HG02798 (cell line): ENCODE measurements around the gene TMEM121.
"Not testable (repeated sequence)": the region's sequence is repeated elsewhere in the genome, so short reads cannot be mapped to it uniquely, and the experiment has no call there.

Source experiments
- ATAC-seq: cut with Tn5 transposase; IDR thresholded peaks from one replicate; pipeline ENCODE4 v1.9.1; 2021; ENCODE audit warnings: mild to moderate bottlenecking; ENCODE audit not compliant: unreplicated experiment, poor library complexity

The TMEM121 gene

GRCh38 chr14:105538481-105539049 is 12.2 kb downstream of the TMEM121 start:
- no peak for ATAC-seq

GRCh38 chr14:105540811-105541210 is 14.4 kb downstream of the TMEM121 start:
- no peak for ATAC-seq

GRCh38 chr14:105541218-105541875 is 15.0 kb downstream of the TMEM121 start:
- no peak for ATAC-seq

- ATAC-seq = not testable (repeated sequence)
These were observed 19.3 kb downstream of the TMEM121 start for GRCh38 chr14:105545676-105546075.

DNA sequence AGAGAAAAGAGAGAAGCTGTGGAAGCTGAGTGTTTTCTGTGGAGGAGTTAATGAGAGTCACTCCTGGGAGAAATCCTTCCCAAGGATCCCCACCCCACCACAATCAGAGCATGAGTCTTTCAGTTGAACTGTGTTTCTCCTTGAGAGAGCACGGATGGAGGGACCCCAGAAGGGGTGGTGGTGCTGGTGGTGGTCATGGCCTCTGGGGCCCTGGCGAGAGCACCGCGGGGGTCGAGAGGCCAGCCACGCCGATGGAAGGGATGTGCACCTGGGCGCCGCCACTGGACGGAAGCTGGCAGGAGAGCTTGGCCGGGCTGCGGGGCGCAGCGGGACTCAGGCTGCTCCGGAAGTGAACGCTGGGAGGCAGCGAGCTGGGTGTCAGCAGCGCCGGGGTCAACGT is 20.0 kb downstream of the TMEM121 start:
- ATAC-seq = not testable (repeated sequence)

GRCh38 chr14:105547072-105547471 is 20.7 kb downstream of the TMEM121 start:
- ATAC-seq = not testable (repeated sequence)

- no peak for ATAC-seq
These were observed 21.4 kb downstream of the TMEM121 start for GRCh38 chr14:105547741-105548169.

GRCh38 chr14:105549481-105549880 is 23.1 kb downstream of the TMEM121 start:
- no peak for ATAC-seq

DNA sequence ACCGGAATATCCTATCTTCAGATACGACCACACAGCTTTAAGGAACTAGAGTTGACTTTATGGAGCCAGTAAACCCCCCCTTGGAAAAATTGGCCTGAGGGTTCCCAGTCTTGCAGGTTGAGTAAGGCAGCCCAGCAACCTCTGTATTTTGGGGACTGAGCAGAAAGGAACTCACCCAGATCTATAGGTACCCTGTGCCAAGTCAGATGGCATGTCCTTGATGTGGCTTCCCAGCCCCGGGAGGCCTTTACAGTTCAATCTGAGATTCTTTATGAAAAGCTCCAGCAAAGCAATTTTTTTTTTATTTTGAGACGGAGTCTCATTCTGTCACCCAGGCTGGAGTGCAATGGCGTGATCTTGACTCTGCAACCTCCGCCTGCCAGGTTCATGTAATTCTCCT is 27.6 kb downstream of the TMEM121 start:
- no peak for ATAC-seq

GRCh38 chr14:105554523-105554922 is 28.1 kb downstream of the TMEM121 start:
- ATAC-seq = no peak

- not testable (repeated sequence) for ATAC-seq
These were observed 31.3 kb downstream of the TMEM121 start for GRCh38 chr14:105557671-105558070.

GRCh38 chr14:105558449-105559154 is 32.2 kb downstream of the TMEM121 start:
- ATAC-seq = not testable (repeated sequence)

DNA sequence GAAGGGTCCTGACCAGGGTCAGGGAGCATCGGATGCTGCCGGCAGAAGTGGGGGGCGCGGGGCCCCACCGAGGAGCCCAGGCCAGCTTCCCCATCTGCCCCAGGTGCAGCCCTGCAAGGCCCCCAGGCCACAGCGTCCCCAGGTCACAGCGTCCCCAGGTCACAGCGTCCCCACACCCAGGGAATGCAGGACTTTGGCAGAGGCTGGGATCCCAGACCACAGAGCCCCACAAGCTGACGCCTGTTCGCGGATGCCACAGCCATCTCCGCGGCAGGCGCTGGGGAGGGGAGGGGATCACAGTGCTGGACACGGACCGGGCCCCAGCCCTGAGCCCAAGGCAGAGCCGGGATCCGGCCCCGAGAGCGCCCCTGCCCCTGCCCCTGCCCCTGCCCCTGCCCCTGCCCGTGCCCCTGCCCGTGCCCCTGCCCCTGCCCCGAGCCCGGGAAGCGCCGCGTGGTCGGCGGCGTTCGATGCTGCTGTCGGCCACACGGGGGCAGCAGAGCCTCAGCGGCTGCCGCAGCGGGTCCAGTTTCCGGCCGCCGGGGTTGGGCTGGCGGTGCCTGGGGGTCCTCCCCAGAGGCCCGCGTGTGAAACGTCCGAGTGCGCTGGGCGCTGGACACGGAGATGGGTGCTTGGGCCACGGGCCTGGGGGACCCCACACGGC is 33.1 kb downstream of the TMEM121 start:
- ATAC-seq = peak; percentile 60

DNA sequence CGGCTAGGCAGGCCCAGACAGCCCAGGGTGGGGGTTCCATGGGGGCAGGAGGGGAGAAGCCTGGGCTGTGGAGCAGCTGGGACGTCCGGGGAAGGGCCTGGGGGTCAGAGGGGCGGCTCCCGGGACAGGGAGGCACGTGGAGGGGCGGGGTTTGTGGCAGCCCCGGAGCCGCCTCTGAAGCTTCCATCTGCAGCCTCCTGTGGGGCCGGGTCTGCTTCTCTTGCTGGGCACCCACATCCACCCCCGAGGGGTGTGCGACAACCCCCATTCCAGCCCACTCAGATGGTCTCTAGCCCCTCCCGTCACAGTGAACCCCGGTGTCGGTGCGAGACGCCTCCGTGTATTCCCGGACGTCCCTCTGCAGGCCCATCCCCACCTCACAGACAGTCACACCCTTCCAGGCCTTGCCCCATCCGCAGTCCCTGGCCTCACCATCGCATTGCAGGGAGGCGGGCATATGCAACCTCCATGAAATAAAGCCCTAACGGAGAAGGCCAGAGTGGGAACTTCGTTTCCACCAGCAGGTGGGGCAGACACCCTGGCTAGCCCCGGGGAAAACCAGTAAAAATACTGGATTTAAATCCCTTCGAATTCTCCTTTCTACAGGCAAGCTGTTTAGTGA is 33.8 kb downstream of the TMEM121 start:
- peak; percentile 72 for ATAC-seq

GRCh38 chr14:105561345-105561744 is 35.0 kb downstream of the TMEM121 start:
- ATAC-seq = not testable (repeated sequence)

DNA sequence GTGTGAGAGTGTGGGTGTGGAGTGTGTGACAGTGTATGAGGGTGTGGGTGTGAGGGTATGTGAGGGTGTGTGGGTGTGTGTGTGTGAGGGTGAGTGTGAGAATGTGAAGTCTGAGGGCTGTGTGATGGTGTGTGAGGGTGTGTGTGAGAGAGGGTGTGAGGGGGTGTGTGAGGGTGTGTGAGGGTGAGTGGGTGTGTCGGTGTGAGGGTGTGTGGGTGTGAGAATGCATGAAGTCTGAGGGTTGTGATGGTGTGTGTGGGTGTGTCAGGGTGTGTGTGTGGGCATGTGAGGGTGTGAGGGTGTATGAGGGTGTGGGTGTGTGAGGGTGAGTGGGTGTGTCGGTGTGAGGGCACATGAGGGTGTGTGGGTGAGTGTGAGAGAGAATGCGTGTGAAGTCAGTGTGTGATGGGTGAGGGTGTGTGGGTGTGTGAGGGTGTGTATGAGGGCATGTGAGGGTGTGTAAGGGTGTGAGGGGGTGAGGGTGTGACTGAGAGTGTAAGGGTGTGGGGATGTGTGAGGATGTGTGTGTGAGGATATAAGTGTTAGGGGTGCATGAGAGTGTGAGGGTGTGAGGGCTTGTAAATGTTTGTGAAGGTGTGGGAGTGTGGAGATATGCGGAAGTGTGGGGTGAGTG is 36.4 kb downstream of the TMEM121 start:
- ATAC-seq = no peak

GRCh38 chr14:105563347-105563737 is 37.0 kb downstream of the TMEM121 start:
- ATAC-seq = no peak

GRCh38 chr14:105564536-105564935 is 38.2 kb downstream of the TMEM121 start:
- ATAC-seq = not testable (repeated sequence)

- ATAC-seq = not testable (repeated sequence)
These were observed 39.0 kb downstream of the TMEM121 start for GRCh38 chr14:105565185-105565919.
